MM.1S (cell line): ENCODE data around the gene FAM174C.

Experiments used
- DNase-seq: peaks from one replicate; pipeline ENCODE4 v3.0.0-alpha.2; 2015
- H2AFZ ChIP-seq: fragments of 300-600 bp; sonication (generic); 2 replicates; pipeline ENCODE4 v1.6.0; 2016; ENCODE audit warnings: antibody characterized with exemption, low read length
- H3F3A ChIP-seq: fragments of 300-600 bp; sonication (generic); 2 replicates; pipeline ENCODE4 v1.6.1; 2016; ENCODE audit warnings: mild to moderate bottlenecking, antibody characterized with exemption, low read length, moderate library complexity, mixed read lengths; ENCODE audit not compliant: insufficient read depth
- H3K27ac ChIP-seq: fragments of 300-600 bp; sonication (generic); 2 replicates; pipeline ENCODE4 v1.5.1; 2016; ENCODE audit warnings: mild to moderate bottlenecking, low read length
- H3K27me3 ChIP-seq: fragments of 300-600 bp; sonication (generic); replicated peaks from 2 replicates; pipeline ENCODE4 v1.6.0; 2016; ENCODE audit warnings: low read length; ENCODE audit not compliant: insufficient read depth
- H3K36me3 ChIP-seq: fragments of 300-600 bp; sonication (generic); replicated peaks from 2 replicates; pipeline ENCODE4 v1.6.1; 2016; ENCODE audit warnings: mild to moderate bottlenecking, low read length, mixed read lengths; ENCODE audit not compliant: insufficient read depth
- H3K4me1 ChIP-seq: fragments of 300-600 bp; sonication (generic); 2 replicates; pipeline ENCODE4 v1.6.1; 2016; ENCODE audit warnings: low read length, mixed read lengths
- H3K4me2 ChIP-seq: fragments of 300-600 bp; sonication (generic); 2 replicates; pipeline ENCODE4 v1.6.0; 2016; ENCODE audit warnings: low read depth, low read length
- H3K4me3 ChIP-seq: fragments of 300-600 bp; sonication (generic); 2 replicates; pipeline ENCODE4 v1.5.1; 2016; ENCODE audit warnings: low read length, mixed read lengths
- H3K79me2 ChIP-seq: fragments of 300-600 bp; sonication (generic); 2 replicates; pipeline ENCODE4 v1.6.1; 2016; ENCODE audit warnings: mixed run types, low read length, mixed read lengths
- H3K9ac ChIP-seq: fragments of 300-600 bp; sonication (generic); 2 replicates; pipeline ENCODE4 v1.6.1; 2016; ENCODE audit warnings: low read length, mixed read lengths
- H3K9me2 ChIP-seq: fragments of 300-600 bp; sonication (generic); replicated peaks from 2 replicates; pipeline ENCODE4 v1.6.1; 2016; ENCODE audit warnings: mild to moderate bottlenecking, low read length, mixed read lengths; ENCODE audit not compliant: insufficient read depth
- H3K9me3 ChIP-seq: fragments of 300-600 bp; sonication (generic); replicated peaks from 2 replicates; pipeline ENCODE4 v1.6.1; 2016; ENCODE audit warnings: mild to moderate bottlenecking, low read length, mixed read lengths; ENCODE audit not compliant: insufficient read depth
- H4K20me1 ChIP-seq: fragments of 300-600 bp; sonication (generic); 2 replicates; pipeline ENCODE4 v1.6.1; 2016; ENCODE audit warnings: mild to moderate bottlenecking, low read length, moderate library complexity, mixed read lengths; ENCODE audit not compliant: insufficient read depth
- CTCF ChIP-seq: fragments of 300-600 bp; sonication (generic); IDR thresholded peaks from 2 replicates; pipeline ENCODE4 v1.5.1; 2016; ENCODE audit warnings: antibody characterized with exemption, low read length, mixed read lengths
- EZH2 ChIP-seq: fragments of 300-600 bp; sonication (generic); optimal IDR thresholded peaks from 2 replicates; pipeline ENCODE3; 2017; ENCODE audit warnings: low read depth, mild to moderate bottlenecking, antibody characterized with exemption, low read length, mixed read lengths
- EZH2phosphoT487 ChIP-seq: fragments of 300-600 bp; sonication (generic); IDR thresholded peaks from 2 replicates; pipeline ENCODE4 v1.6.1; 2018; ENCODE audit warnings: antibody characterized with exemption, low read length

The FAM174C gene

GRCh38 chr19:1281569-1282287 lies 6.4 kb downstream of the FAM174C start:
- peaks cover 5% of the 10 kb centered on the region for H3K4me1 ChIP-seq
- no peak for TF ChIP-seq EZH2
- TF ChIP-seq EZH2phosphoT487, result no peak
- TF ChIP-seq CTCF, result no peak

GRCh38 chr19:1282588-1283206 lies 7.4 kb downstream of the FAM174C start:
- Histone ChIP-seq H3F3A (no peaks in the 10 kb centered on the region), H3K27ac (no peak overlapping the region), H3K4me3 (no peak overlapping the region), H3K9me2 (no peaks in the 10 kb centered on the region), H3K36me3 (no peaks in the 10 kb centered on the region), H2AFZ (no peak overlapping the region), H3K4me2 (no peak overlapping the region), H3K27me3 (peaks cover 43% of the 10 kb centered on the region), H3K9me3 (no peaks in the 10 kb centered on the region), H3K9ac (no peak overlapping the region), H3K4me1 (no peaks in the 10 kb centered on the region), H4K20me1 (no peaks in the 10 kb centered on the region), H3K79me2 (peaks cover 9% of the 10 kb centered on the region; the same call in 1 of the 2 replicates)
- TF ChIP-seq CTCF, result no peak
- TF ChIP-seq EZH2phosphoT487, result no peak
- TF ChIP-seq EZH2, result no peak
- no peak for DNase-seq

More at GRCh38 chr19:1281569-1282287, 6.4 kb downstream of the FAM174C start:
- Histone ChIP-seq H3K4me2 (no peak overlapping the region), H3F3A (0 out of 2 replicates have a peak, but pooled peaks cover 3% of the 10 kb centered on the region), H4K20me1 (no peaks in the 10 kb centered on the region), H3K27ac (no peak overlapping the region), H3K36me3 (no peaks in the 10 kb centered on the region), H3K4me3 (no peak overlapping the region), H3K9me2 (no peaks in the 10 kb centered on the region), H3K27me3 (peaks cover 33% of the 10 kb centered on the region), H3K9me3 (no peaks in the 10 kb centered on the region), H3K79me2 (peaks cover 18% of the 10 kb centered on the region), H3K9ac (no peak overlapping the region), H2AFZ (no peak overlapping the region)
- DNase-seq, result no peak

GRCh38 chr19:1283207-1283916 lies 8.0 kb downstream of the FAM174C start:
- Histone ChIP-seq H3K4me3 (no peak overlapping the region), H3K4me1 (no peaks in the 10 kb centered on the region), H3K9ac (no peak overlapping the region), H3K9me2 (no peaks in the 10 kb centered on the region), H3K27me3 (peaks cover 50% of the 10 kb centered on the region), H3K36me3 (no peaks in the 10 kb centered on the region), H2AFZ (no peak overlapping the region), H4K20me1 (no peaks in the 10 kb centered on the region), H3K79me2 (peaks cover 4% of the 10 kb centered on the region; the same call in 1 of the 2 replicates), H3F3A (no peaks in the 10 kb centered on the region), H3K27ac (no peak overlapping the region), H3K4me2 (no peak overlapping the region), H3K9me3 (no peaks in the 10 kb centered on the region)
- TF ChIP-seq EZH2 (no peak), CTCF (no peak), EZH2phosphoT487 (no peak)
- DNase-seq, result no peak
